ENCODE measurements around the gene OSBPL2. TPM values are rescaled to one million over a fixed set of nuclear protein-coding genes. Genes with fewer than 3 reads are reported as not detected.

Gene OSBPL2
- total and polyA plus RNA-seq, 2 experiments from 2014 or later: 37.5 to 43.4 TPM

- Histone ChIP-seq H3K9me3 (ENCODE audit: low read depth) (no peaks in the 10 kb centered on the region), H3K27me3 (no peaks in the 10 kb centered on the region), H3K36me3 (no peaks in the 10 kb centered on the region), H3K27ac (no peak overlapping the region), H3K4me3 (no peak overlapping the region), H3K4me1 (ENCODE audit: low read depth) (peaks cover 4% of the 10 kb centered on the region)
- TF ChIP-seq, protein P1, sequence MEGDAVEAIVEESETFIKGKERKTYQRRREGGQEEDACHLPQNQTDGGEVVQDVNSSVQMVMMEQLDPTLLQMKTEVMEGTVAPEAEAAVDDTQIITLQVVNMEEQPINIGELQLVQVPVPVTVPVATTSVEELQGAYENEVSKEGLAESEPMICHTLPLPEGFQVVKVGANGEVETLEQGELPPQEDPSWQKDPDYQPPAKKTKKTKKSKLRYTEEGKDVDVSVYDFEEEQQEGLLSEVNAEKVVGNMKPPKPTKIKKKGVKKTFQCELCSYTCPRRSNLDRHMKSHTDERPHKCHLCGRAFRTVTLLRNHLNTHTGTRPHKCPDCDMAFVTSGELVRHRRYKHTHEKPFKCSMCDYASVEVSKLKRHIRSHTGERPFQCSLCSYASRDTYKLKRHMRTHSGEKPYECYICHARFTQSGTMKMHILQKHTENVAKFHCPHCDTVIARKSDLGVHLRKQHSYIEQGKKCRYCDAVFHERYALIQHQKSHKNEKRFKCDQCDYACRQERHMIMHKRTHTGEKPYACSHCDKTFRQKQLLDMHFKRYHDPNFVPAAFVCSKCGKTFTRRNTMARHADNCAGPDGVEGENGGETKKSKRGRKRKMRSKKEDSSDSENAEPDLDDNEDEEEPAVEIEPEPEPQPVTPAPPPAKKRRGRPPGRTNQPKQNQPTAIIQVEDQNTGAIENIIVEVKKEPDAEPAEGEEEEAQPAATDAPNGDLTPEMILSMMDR (IDR thresholded peaks at IDR 0.05; ENCODE audit: low read depth, low read length): no peak
- no peak for DNase-seq (ENCODE audit: low read depth in 1 of 2, low spot score in 1 of 2)
Observed at GRCh38 chr20:62208061-62208794, 30.1 kb upstream of the OSBPL2 start.

- peaks cover 5% of the 10 kb centered on the region for H3K27me3 ChIP-seq
- H3K9me3 ChIP-seq (ENCODE audit: low read depth): no peaks in the 10 kb centered on the region
- peaks cover 4% of the 10 kb centered on the region for H3K4me1 ChIP-seq (ENCODE audit: low read depth)
- peak in 1 of 2 donors; percentile 19 for DNase-seq (ENCODE audit: low read depth in 1 of 2, low spot score in 1 of 2)
- H3K27ac ChIP-seq: no peak overlapping the region
- TF ChIP-seq, protein P1 (IDR thresholded peaks at IDR 0.05; ENCODE audit: low read depth, low read length): peak; percentile 14
- H3K4me3 ChIP-seq: no peak overlapping the region
- H3K36me3 ChIP-seq: no peaks in the 10 kb centered on the region
Observed at GRCh38 chr20:62208795-62209755, 29.2 kb upstream of the OSBPL2 start.

DNA sequence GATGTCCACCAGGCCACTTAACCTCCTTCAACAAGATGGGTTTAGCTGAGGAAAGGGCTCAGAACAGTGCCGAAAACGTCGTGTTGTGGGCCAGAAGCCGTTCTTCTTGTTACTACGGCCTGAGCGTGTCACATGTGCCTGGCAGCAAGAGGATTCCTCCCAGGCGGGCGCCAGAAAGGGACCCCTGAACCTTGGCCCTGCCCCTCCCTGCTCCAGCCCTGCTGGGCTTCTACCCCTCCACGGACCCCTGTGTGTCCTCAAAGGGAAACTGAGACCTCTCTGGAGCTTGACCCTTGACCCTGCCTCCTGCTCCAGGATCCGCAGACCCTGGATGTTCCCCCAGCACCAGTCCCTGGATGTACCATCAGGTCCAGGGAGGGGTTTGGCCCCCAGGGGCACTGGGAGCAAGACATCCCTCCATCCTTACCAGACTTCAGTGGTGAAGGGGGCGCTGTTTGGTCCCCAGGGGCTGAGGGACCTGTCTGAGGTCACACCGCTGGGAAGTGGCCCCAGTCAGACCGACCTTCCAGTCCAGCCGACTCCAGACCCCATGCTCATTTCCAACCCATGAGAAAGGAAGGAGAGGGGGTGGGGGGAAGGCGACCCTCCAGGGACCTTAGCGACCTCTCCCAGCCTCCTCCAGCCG is 28.3 kb upstream of the OSBPL2 start:
- no peak for DNase-seq (ENCODE audit: low read depth in 1 of 2, low spot score in 1 of 2)
- no peak overlapping the region for H3K27ac ChIP-seq
- H3K27me3 ChIP-seq: peaks cover 14% of the 10 kb centered on the region
- H3K9me3 ChIP-seq (ENCODE audit: low read depth): no peaks in the 10 kb centered on the region
- TF ChIP-seq, protein P1 (IDR thresholded peaks at IDR 0.05; ENCODE audit: low read depth, low read length): no peak
- no peak overlapping the region for H3K4me3 ChIP-seq
- peaks cover 4% of the 10 kb centered on the region for H3K4me1 ChIP-seq (ENCODE audit: low read depth)
- no peaks in the 10 kb centered on the region for H3K36me3 ChIP-seq

DNA sequence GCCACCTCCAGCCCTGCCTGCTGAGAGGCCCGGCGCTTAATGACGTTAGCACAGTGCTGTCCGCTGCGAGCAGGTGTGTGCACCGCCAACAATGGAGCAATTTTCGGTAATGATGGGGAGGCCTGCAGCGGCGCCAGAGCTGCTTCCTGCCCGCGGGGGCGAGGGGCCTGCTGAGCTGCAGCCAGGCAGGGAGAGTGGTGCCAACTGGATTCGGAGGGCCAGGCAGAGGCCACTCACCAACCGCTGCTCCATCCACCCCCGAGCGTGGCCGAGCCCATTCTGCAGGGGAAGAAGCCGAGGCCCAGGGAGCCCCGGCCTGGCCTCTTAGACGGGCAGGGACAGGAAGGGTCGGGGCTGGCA is 27.8 kb upstream of the OSBPL2 start:
- DNase-seq (ENCODE audit: low read depth in 1 of 2, low spot score in 1 of 2): no peak
- TF ChIP-seq, protein P1 (IDR thresholded peaks at IDR 0.05; ENCODE audit: low read depth, low read length): no peak
- no peak overlapping the region for H3K4me3 ChIP-seq
- no peaks in the 10 kb centered on the region for H3K9me3 ChIP-seq (ENCODE audit: low read depth)
- H3K27me3 ChIP-seq: peaks cover 19% of the 10 kb centered on the region
- no peaks in the 10 kb centered on the region for H3K36me3 ChIP-seq
- H3K4me1 ChIP-seq (ENCODE audit: low read depth): peaks cover 4% of the 10 kb centered on the region
- no peak overlapping the region for H3K27ac ChIP-seq

- no peak overlapping the region for H3K27ac ChIP-seq
Observed at GRCh38 chr20:62211216-62211615, 27.1 kb upstream of the OSBPL2 start.

More at GRCh38 chr20:62211216-62211615, 27.1 kb upstream of the OSBPL2 start:
- no peak for DNase-seq (ENCODE audit: low read depth in 1 of 2, low spot score in 1 of 2)
- Histone ChIP-seq H3K4me1 (ENCODE audit: low read depth) (peaks cover 4% of the 10 kb centered on the region), H3K27me3 (peaks cover 26% of the 10 kb centered on the region), H3K36me3 (no peaks in the 10 kb centered on the region), H3K9me3 (ENCODE audit: low read depth) (no peaks in the 10 kb centered on the region), H3K4me3 (no peak overlapping the region)
- TF ChIP-seq, protein P1 (IDR thresholded peaks at IDR 0.05; ENCODE audit: low read depth, low read length): no peak
